Stimulated activated CD4-positive, alpha-beta T cell treated with anti-CD3 and anti-CD28 coated beads, TNF-alpha, amount 100 ng/mL, for 48 hours (primary cell): ENCODE data around the gene ZEB2.
A peak's percentile ranks its signal among the peaks of the same experiment; 100 is the strongest.

ENCODE experiments used
- DNase-seq, 3 donors: peaks; one replicate each; pipeline ENCODE4 v3.0.0-alpha.2; 2020; ENCODE audit warnings: low read depth in 3 of 3

The ZEB2 gene

DNA sequence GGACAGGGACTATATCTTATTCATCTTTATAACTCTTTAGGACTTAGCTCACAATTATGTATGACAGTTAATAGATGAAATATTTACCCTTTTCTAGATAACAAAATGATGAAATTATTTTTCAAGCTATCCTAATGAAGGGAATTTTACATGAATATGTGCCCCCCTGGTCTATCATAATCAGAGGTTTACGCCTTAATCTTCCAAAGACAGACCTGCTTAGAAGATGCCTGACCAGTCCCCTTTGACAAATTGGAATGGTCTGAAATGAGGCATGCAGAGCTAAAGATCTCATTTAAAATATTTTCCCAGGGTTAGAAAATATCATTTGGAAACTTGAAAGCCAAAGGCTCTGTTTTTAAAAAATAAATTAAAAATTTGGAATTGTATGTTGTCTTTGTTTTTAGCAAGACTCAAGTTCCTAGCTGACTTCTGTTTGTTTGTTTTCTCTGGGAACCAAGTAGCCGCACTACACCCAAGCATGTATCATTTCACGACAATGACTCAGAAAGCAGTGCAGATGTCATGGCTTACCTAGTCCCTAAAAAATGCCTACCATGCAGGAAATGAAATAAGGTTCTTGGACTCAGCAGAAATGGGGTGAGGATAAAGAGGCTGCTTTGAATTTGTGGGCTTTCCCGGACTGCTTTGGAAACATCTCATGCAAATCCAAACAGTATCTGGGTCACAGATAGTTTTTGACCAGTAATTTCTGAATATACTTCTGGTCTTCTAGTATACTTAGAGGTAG lies 162.1 kb downstream of the ZEB2 start:
- no peak for DNase-seq

DNA sequence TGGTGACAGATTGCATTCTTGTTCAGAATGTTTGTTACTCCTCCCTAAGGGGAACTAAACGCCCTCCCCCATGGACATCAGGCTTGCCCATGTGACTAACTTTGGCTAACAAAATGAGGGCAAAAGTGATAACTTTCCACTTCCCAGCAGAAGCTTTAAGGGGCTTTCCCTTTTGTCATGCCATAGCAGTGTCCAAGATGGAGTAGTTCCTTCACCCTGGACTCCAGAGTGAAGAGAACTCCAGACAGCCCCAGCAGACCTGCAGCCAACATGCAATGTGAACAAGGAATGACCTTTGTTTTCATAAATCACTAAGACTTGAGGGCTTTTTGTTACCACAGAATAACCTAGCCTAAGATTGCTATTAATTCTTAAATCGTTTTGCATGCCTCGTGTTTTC lies 163.5 kb downstream of the ZEB2 start:
- DNase-seq = no peak

DNA sequence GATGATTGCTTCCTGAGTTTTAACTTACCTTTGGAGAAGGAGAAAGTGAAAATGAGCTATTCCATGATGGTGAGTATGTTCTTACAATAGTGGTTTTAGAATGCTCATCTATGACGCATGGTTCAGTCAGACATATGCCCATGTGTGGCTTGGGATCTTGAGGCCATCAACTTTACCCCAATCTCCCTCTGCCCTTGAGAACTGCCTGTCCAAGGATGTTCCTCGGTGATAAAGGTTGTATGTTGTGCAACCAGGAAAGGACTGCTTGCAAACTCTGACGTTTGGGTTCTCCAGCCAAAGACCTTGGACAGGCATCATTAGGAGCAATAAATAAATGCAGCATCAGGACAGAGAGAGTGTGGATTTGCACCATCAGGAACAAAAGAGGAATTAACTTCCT lies 165.0 kb downstream of the ZEB2 start:
- no peak for DNase-seq

DNA sequence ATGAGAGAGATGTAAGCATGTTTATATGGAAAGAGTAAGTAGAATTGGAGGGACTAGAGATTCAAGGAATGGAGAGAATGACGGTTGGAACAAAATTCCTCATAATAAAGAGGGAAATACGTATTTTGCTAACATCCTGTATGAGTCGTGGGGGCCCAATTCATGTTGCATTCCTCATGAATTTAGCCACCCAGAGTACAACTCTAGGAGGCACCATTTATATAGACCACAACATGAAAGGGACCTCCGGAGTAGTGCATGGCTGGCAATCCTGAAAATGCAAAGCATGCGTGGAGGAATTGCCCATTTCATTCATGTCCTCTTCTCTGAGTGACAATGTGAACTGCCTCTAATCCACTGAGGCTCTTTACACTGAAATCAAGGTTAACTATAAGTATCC lies 168.2 kb downstream of the ZEB2 start:
- no peak for DNase-seq

DNA sequence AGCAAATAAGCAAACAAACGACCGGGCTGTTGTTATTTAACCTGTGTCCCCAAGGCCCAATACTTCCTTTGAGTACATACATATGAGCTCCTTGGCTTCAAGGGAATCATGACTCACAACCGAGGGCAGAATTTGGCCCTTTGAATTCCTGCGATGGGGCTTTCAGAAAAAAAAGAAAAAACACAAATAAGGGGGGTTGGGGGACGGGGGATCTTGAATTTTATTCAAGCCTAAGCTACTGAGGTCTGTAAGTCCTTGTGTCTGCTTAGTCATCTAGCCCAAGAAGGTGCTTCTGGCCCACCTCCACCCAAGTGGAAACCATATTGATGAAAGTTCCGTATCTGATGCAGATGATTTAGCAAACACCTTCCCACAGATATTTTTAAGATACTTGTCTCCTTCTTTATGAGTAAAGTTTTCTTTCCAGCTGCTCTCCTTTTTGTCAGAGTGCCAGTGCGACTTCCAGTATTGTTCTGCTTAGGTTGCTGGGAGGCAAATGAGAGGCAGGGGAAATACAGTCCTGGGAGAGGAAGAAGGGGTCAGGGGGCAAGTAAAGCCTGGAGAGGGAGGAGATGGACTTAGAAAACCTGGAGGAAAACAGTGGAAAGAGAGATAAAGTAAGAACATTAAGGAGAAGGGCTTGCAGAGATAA lies 169.6 kb downstream of the ZEB2 start:
- DNase-seq = peak in 1 of 3 donors; percentile 4

DNA sequence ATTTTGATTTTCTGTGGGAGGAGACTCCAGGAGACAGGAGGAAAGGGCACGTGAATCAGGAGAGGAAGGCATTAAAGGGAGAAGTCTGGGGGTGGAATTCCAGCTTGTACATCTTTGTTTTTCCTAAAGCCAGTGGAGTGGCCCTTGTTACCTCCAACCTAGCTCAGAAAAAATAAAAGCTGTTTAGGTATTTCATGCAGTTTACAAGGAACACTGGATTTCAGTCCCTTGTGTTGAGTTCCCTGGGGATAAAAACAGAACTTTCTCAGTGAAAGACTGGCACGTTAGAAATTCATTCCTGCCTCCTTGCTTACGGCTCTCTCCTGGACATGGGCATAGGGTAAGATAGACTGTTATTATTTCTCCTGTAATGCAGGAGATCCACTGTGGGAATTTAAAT lies 170.2 kb downstream of the ZEB2 start:
- no peak for DNase-seq

DNA sequence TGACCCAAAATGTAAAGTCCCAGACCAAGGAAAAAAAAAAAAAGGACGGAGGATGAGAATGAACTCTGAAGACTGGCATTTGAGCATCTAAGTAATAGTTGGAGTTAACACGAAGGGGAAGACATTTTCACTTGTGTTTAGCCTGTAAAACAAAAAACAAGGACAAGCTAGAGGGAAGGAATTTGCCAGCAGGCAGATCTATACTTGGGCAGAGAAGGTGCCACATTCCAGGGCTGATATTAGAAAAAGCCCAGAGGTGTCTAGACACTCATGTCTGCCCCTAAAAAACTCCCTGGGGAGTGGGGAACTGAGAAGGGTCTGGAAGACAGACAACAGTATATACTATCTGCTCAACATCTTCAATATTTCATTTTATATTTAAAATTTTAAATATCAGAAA lies 171.1 kb downstream of the ZEB2 start:
- no peak for DNase-seq

DNA sequence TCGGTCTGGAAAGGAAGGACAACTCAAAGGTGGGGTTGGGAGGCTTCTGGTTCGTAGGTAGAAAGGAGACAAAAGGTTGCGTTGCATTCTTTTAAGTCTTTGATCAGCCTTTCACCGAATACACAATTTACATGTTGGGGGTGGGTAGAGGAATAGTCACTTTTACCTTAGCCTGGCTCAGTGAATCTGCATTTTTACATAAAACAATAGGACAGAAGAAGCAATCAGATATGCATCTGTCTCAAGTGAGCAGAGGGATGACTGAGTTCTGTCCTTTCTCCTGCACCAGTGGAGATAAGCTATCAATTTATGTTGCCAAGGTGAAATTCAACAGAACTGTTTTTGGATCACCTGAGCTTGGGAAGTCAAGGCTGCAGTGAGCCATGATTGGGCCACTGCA lies 173.7 kb downstream of the ZEB2 start:
- DNase-seq = no peak

DNA sequence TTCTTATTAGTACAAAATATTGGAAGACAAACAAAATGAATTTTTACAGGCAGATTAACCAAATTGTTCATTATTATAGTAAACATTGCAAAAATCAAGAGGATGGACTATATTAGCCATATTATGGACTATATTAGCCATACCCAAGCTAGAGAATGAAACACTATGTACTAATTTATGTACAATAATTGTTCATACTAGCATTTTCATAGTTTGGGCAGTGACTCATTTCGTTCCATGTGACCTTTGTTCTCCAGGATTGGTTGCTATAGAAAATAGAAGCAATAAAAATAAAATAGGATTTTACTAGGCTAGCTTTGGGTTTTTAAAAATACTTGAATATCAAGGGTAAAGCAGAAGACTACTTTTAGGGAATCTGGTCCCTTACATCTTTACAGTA lies 176.8 kb downstream of the ZEB2 start:
- DNase-seq = no peak

DNA sequence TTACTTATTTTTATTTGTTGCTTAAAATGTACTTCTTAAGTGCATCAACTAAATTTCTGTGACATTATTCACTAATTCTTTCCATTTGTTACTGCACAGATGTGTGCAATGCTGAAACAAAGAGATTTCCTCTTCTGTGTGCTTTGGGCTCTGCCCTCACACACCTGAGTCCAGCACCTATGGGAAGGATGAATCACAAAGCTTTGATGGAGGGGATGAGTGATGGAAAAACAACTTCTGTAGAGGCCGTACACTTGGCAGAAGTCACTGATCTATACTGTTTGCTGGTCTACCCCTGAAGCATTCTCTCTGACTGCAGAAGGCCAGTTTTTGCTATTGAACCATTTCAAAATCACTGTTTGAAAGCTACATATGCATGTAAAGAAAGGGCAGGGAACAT lies 178.4 kb downstream of the ZEB2 start:
- DNase-seq = no peak

DNA sequence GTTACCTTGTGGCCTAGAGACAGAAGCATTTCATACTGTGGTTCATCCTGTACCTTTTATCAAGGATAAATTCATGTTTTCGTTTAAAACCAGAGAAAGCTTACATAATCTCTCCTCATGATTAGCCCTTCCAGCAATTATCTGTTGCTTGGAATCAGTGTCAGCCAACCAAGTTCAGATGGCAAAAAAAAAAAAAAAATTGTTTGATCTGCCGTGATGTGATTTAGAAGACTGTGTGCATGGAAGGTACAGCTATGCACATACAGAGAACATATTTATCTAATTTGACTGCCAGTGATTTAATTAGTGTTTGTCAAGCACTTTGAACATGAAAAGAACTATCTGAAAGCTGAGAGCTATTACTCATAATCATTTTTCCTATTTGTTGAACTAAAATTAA lies 180.9 kb downstream of the ZEB2 start:
- DNase-seq = no peak

DNA sequence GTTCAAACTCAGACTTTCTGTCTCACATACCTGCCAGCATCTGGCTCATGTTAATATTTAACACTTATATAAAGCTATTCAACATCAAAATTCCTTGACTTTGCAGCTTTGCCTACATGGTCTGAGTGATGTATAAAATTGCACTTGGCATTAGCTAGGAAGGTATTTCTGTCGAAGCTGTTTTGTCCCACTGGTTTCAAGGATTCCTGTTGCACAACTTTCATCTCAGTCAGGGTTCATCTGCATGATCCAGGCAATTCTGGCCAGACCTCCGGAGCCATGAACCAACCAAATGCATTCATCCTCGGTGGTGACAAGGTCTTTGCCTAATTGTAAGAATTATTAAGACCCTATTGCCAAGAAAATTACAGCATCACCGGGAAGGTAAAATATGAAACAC lies 185.4 kb downstream of the ZEB2 start:
- DNase-seq = no peak
